ENCODE results near the gene SETD1B.

DNA sequence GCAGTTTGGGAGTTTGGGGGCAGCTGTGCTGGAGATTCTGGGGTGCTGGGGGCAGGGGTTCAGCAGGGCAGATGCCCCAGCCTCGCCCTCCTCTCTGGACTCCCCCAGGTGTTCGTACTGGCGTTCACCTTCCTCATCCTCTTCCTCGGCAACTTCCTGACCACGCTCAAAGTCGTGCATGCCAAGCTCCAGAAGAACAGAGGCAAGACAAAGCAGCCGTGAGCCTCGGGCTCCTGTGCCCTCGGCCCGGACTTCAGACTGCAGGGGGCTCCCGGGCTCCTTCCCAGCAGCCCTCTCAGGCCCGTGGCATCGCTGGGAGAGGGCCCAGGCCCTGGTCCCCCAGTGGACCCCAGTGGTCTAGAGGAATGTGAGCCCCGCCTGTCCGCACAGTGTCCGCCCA, 28.3 kb upstream of the SETD1B start:
- TF ChIP-seq, protein P1, sequence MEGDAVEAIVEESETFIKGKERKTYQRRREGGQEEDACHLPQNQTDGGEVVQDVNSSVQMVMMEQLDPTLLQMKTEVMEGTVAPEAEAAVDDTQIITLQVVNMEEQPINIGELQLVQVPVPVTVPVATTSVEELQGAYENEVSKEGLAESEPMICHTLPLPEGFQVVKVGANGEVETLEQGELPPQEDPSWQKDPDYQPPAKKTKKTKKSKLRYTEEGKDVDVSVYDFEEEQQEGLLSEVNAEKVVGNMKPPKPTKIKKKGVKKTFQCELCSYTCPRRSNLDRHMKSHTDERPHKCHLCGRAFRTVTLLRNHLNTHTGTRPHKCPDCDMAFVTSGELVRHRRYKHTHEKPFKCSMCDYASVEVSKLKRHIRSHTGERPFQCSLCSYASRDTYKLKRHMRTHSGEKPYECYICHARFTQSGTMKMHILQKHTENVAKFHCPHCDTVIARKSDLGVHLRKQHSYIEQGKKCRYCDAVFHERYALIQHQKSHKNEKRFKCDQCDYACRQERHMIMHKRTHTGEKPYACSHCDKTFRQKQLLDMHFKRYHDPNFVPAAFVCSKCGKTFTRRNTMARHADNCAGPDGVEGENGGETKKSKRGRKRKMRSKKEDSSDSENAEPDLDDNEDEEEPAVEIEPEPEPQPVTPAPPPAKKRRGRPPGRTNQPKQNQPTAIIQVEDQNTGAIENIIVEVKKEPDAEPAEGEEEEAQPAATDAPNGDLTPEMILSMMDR (IDR thresholded peaks at IDR 0.05), result no peak
- no peak for TF ChIP-seq POLR2A (IDR thresholded peaks at IDR 0.05)

Measured in adrenal gland (tissue), 5 donors.